Pancreas (tissue), 10 donors: ENCODE results near the gene NLRX1. TPM values are rescaled to one million over a fixed set of nuclear protein-coding genes. Genes with fewer than 3 reads are reported as not detected.

Source experiments
- ATAC-seq, 4 donors: fragments of 200-7000 bp; cut with Tn5 transposase; one replicate each; pipeline versions ENCODE4 v1.8.0 to v1.9.1; 2020; ENCODE audit warnings: mild to moderate bottlenecking in 4 of 4, moderate library complexity in 4 of 4
- DNase-seq, 6 donors: peaks; one replicate each; pipeline ENCODE4 v3.0.0-alpha.2; 2020
- FAIRE-seq: peaks from 2 replicates; lab custom pipeline; 2012; peaks lifted over from hg19 to GRCh38; lab: Jason Lieb, UNC
- H3K27ac ChIP-seq, 4 donors: fragments of 200-600 bp; sonication (generic); 1 replicate in 3 of 4; 2 replicates in 1 of 4; pipeline versions ENCODE4 v1.5.0 to v1.8.0; 2020
- H3K27me3 ChIP-seq, 4 donors: fragments of 200-600 bp; one replicate each; pipeline ENCODE4 v1.8.0; 2021
- H3K36me3 ChIP-seq, 3 donors: fragments of 200-600 bp; sonication (generic) in 1 of 3; one replicate each; pipeline versions ENCODE4 v1.5.0 to v1.8.0; 2020 to 2021
- H3K4me1 ChIP-seq, 3 donors: fragments of 200-600 bp; one replicate each; pipeline ENCODE4 v1.8.0; 2021
- H3K4me3 ChIP-seq, 4 donors: fragments of 200-600 bp; sonication (generic) in 2 of 4; one replicate each; pipeline versions ENCODE4 v1.5.0 to v1.8.0; 2020 to 2021
- H3K9me3 ChIP-seq, 4 donors: fragments of 200-600 bp; one replicate each; pipeline ENCODE4 v1.8.0; 2021
- WGBS, 2 donors: extraction: QIAGEN DNeasy Blood & Tissue Kit; methylation state at CpG; one replicate each; pipeline ENCODE4 v1.1.7; 2013; 5-methylcytosine and 5-hydroxymethylcytosine counted together
- intact Hi-C, 3 donors: fragments of 100-400 bp; cut with DNase I; formaldehyde crosslinking; loops; one replicate each; pipeline versions ENCODE4 v1.11.1 to v1.14.2; 2022
- polyA plus RNA-seq, 2 donors: library from polyadenylated mRNA; stranded (reverse); fragments of 200-250 nt; gene quantifications; one replicate each; pipeline ENCODE4 v1.2.3, GENCODE V29; 2013
- total RNA-seq, 6 donors: library from RNA; stranded (reverse); fragmentation: NEBNext Ultra II Directional in 4 of 6; extraction: Animal tissue kit (Norgen Biotek cat#: 25700) in 4 of 6; gene quantifications; one replicate each; pipeline versions ENCODE4 v1.2.1 to v1.2.4, GENCODE V29; 2021 to 2023
- TF ChIP-seq, protein P1 (sequence below), 4 donors: fragments of 200-600 bp; sonication (generic) in 3 of 4; IDR thresholded peaks; one replicate each; pipeline versions ENCODE4 v1.5.0 to v1.8.0; 2021; ENCODE audit warnings: antibody characterized with exemption in 4 of 4
- donor health status: healthy with polysubstance abuse.
- donor health status: DM: no; HTN: no; CAD: no; lungs with moderate emphysema.
- donor health status: DM: no; HTN: no; CAD: no.
- donor health status: control.
- donor health status: control.
- donor health status: Bipolar disorder and iron deficiency.
- donor health status: DM: yes; HTN: yes; CAD: no.
- donor health status: DM: no; HTN: no; CAD: no.
- donor health status: DM: no; HTN: no; CAD: no.
- donor health status: DM: yes; HTN: yes; CAD: no.

NLRX1 gene
- total and polyA plus RNA-seq, 8 donors, result 6.5 to 12.6 (median 7.5) TPM

DNA sequence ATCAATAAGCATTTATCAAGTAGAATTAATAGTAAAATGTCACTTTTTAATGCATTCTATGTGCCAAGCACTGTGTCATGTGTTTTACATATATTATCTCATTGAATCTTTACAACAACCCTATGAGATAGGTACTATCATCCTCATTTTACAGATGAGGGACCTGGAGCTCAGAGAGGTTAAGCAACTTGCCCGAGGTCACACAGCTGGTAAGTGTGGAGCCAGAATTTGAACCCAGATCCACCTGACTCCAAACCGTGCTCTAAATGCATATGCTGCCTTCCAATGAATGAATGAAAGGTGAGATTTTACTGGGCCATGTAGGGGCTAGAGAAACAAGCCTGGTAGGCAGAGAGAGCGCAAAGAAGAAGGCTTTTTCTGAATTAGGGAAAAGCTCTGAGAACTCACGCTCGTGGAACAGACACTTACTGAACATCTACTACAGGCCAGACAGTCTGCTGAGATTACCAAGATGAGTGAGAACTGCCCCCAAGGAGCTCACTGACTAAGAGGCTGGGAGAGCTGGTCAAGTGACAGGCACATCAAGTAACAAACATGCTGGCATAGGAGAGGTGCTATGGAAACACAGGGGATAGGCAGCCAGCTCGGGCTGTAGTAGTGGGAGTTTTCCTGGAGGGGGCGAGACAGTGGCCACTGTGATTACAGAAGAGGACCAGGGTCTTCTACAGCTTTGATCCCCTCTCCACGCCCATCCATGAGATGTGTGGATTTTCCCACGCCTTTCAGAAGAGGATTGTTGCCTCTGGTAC is 15.3 kb upstream of the NLRX1 start:
- no peak overlapping the region for H3K27ac ChIP-seq
- no peak overlapping the region for H3K4me3 ChIP-seq
- no peak for FAIRE-seq
- no peak for ATAC-seq
- WGBS, 2 donors, result 75 to 76% methylated on average over 9 of the region's 9 CpGs
- no peaks in the 10 kb centered on the region for H3K36me3 ChIP-seq
- no peaks in the 10 kb centered on the region for H3K4me1 ChIP-seq
- no peaks in the 10 kb centered on the region for H3K9me3 ChIP-seq
- TF ChIP-seq, protein P1, sequence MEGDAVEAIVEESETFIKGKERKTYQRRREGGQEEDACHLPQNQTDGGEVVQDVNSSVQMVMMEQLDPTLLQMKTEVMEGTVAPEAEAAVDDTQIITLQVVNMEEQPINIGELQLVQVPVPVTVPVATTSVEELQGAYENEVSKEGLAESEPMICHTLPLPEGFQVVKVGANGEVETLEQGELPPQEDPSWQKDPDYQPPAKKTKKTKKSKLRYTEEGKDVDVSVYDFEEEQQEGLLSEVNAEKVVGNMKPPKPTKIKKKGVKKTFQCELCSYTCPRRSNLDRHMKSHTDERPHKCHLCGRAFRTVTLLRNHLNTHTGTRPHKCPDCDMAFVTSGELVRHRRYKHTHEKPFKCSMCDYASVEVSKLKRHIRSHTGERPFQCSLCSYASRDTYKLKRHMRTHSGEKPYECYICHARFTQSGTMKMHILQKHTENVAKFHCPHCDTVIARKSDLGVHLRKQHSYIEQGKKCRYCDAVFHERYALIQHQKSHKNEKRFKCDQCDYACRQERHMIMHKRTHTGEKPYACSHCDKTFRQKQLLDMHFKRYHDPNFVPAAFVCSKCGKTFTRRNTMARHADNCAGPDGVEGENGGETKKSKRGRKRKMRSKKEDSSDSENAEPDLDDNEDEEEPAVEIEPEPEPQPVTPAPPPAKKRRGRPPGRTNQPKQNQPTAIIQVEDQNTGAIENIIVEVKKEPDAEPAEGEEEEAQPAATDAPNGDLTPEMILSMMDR (IDR thresholded peaks at IDR 0.05), result no peak
- no peak for DNase-seq
- H3K27me3 ChIP-seq, result peaks cover 0 to 3% (median 0%) of the 10 kb centered on the region in 4 donors
- intact Hi-C loops, result no loop called here

DNA sequence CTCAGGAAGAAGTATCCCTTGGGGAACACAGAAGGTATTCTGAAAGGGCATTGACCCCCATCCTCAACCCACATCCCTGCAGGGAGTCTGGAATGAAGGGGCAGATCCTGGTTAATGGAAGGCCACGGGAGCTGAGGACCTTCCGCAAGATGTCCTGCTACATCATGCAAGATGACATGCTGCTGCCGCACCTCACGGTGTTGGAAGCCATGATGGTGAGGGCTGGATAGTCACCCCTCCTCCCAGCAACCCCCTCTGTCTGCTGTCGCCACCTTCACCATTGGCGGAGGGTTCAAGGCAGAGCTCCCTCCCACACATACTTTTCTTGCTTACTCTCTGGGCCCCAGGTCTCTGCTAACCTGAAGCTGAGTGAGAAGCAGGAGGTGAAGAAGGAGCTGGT is 14.3 kb upstream of the NLRX1 start:
- no peak for ATAC-seq
- WGBS, 2 donors, result 84 to 86% methylated on average over 6 of the region's 6 CpGs
- H3K27ac ChIP-seq, result no peak overlapping the region

DNA sequence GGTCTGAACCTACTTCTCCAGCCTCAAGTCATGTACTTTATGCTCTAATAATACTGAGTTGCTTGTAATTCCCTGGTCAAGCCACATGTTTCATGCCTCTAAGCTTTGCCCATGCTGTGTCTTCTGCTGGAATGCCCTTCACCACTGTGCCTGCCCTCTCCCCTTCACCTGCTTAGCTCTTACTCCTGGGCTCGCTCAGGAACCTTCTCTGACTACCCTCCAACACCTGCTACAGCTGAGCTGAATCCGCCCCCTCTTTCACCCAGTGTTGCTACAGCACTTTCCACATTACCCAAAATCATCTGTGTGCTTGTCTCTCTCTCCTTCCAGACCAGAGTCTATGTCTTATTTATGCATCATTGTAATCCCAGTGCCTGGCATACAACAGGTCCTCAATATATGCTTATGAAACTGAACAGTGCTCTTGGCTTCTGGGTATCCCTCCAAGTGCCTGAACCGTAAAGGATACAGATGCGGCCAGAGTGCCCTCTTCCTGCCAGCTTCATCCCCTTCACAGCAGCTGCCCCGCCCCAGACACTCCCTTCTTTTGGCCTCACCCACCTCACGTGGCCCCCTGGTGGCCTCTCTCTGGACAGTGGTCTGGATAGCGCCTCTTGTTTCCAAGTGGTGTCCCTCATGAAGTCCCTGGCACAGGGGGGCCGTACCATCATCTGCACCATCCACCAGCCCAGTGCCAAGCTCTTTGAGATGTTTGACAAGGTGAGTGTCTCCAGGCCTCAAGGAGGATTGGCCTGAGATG is 12.6 kb upstream of the NLRX1 start:
- intact Hi-C loops, result no loop called here
- TF ChIP-seq, protein P1 (IDR thresholded peaks at IDR 0.05), result no peak
- H3K4me3 ChIP-seq, result no peak overlapping the region
- H3K27ac ChIP-seq, result no peak overlapping the region
- no peaks in the 10 kb centered on the region for H3K9me3 ChIP-seq
- peaks cover 0 to 3% (median 0%) of the 10 kb centered on the region in 4 donors for H3K27me3 ChIP-seq
- FAIRE-seq (no peak), ATAC-seq (peak in 2 of 4 donors; percentile 32 to 34), DNase-seq (no peak)
- 35 to 39% methylated on average over 8 of the region's 8 CpGs for WGBS, 2 donors
- H3K4me1 ChIP-seq, result no peaks in the 10 kb centered on the region
- H3K36me3 ChIP-seq, result no peaks in the 10 kb centered on the region

More for the DNA sequence above, 14.3 kb upstream of the NLRX1 start:
- Histone ChIP-seq H3K36me3 (no peaks in the 10 kb centered on the region), H3K4me1 (no peaks in the 10 kb centered on the region), H3K9me3 (no peaks in the 10 kb centered on the region), H3K27me3 (peaks cover 0 to 3% (median 0%) of the 10 kb centered on the region in 4 donors), H3K4me3 (no peak overlapping the region)
- intact Hi-C loops, result no loop called here
- FAIRE-seq (no peak), DNase-seq (no peak)
- TF ChIP-seq, protein P1 (IDR thresholded peaks at IDR 0.05), result no peak

DNA sequence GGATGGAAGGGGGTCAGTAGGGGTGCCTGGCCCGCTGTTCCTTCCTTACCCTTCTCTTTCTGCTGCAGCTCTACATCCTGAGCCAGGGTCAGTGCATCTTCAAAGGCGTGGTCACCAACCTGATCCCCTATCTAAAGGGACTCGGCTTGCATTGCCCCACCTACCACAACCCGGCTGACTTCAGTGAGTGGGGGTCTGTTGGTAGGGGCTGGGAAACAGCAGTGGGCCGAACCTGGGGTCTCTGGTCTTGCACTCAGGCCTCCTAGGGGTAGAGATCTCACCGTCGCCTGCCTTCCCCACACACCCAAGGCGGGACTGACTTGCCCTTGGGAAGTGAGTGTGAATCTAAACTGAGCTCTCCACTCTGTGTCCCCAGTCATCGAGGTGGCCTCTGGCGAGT is 12.0 kb upstream of the NLRX1 start:
- DNase-seq (no peak), FAIRE-seq (no peak), ATAC-seq (no peak)
- no peak overlapping the region for H3K27ac ChIP-seq
- WGBS, 2 donors, result 69 to 84% methylated on average over 10 of the region's 10 CpGs
- no peaks in the 10 kb centered on the region for H3K36me3 ChIP-seq
- intact Hi-C loops, result no loop called here
- H3K9me3 ChIP-seq, result no peaks in the 10 kb centered on the region
- H3K4me1 ChIP-seq, result no peaks in the 10 kb centered on the region
- H3K27me3 ChIP-seq, result peaks cover 0 to 3% (median 0%) of the 10 kb centered on the region in 4 donors
- TF ChIP-seq, protein P1 (IDR thresholded peaks at IDR 0.05), result no peak
- H3K4me3 ChIP-seq, result no peak overlapping the region
